ENCODE data around the gene C10orf71.

- no peak for TF ChIP-seq TCF12 (IDR thresholded peaks at IDR 0.05; ENCODE audit: low read depth, low read length)
- no peak for TF ChIP-seq RBBP5 (IDR thresholded peaks at IDR 0.05; ENCODE audit: borderline replicate concordance, low read depth, low read length)
- TF ChIP-seq CTCF (IDR thresholded peaks at IDR 0.05; ENCODE audit: control extremely low read depth in 1 of 3, insufficient read depth in 1 of 3, low read depth in 1 of 3, low read length in 3 of 3): no peak
- no peak for TF ChIP-seq GABPA (IDR thresholded peaks at IDR 0.05; ENCODE audit: borderline replicate concordance, insufficient read depth, low read length)
- no peak for TF ChIP-seq CHD2 (IDR thresholded peaks at IDR 0.05; ENCODE audit: low read length)
- no peak for TF ChIP-seq POLR2A (IDR thresholded peaks at IDR 0.05; ENCODE audit: control extremely low read depth in 1 of 2, low read depth in 2 of 2, low read length in 2 of 2)
- TF ChIP-seq SP1 (IDR thresholded peaks at IDR 0.05; ENCODE audit: low read depth, low read length): no peak
- TF ChIP-seq POLR2AphosphoS5 (IDR thresholded peaks at IDR 0.05; ENCODE audit: low read depth, low read length): no peak
- no peak for TF ChIP-seq TAF1 (IDR thresholded peaks at IDR 0.05; ENCODE audit: low read depth, low read length)
- TF ChIP-seq YY1 (IDR thresholded peaks at IDR 0.05; ENCODE audit: low read depth, low read length): no peak
- no peak for TF ChIP-seq JUN (IDR thresholded peaks at IDR 0.05; ENCODE audit: low read depth, low read length)
- TF ChIP-seq USF2 (IDR thresholded peaks at IDR 0.05; ENCODE audit: low read length): no peak
- no peak for TF ChIP-seq TEAD4 (IDR thresholded peaks at IDR 0.05; ENCODE audit: low read depth, low read length)
- TF ChIP-seq NANOG (IDR thresholded peaks at IDR 0.05; ENCODE audit: insufficient read depth, low read depth, low read length, poor library complexity, severe bottlenecking): no peak
These were observed 33.8 kb downstream of the C10orf71 start for GRCh38 chr10:49332768-49333167.
